ENCODE results near the gene PCP4.

PCP4 gene

DNA sequence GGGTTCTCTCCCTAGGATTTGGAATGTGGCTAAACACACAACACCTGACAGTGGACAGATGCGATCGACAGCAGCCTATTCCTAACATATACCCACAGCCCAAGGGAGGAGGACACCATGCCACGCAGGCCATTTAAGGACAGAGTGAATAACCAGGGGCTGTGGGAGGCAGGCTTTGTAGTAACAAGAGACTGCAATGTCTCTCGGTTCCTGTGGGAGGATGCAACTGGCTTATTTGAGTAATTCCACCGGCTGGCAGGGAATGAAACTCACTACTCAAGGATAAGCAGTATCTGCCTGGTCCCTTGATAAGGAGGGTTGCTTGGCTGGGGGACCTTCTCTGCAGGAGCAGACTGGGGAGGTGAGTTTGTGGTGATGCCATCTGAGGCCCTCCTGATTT is 109.6 kb downstream of the PCP4 start:
- no peak for DNase-seq

Measured in CD4-positive, alpha-beta T cell treated with Interleukin-4 for 4 hours (primary cell).